Hematopoietic multipotent progenitor cell treated with erythropoietin and hydrocortisone succinate and interleukin-3 and kit ligand, for 17 days (in vitro differentiated cells): Measurements from ENCODE around the gene LSM3.

Source experiments
- DNase-seq: peaks from one replicate; pipeline ENCODE4 v3.0.0-alpha.2; 2015; ENCODE audit warnings: low spot score

LSM3 gene

GRCh38 chr3:14157951-14158350 lies 20.7 kb upstream of the LSM3 start:
- DNase-seq, result no peak

- DNase-seq, result no peak
Observed at GRCh38 chr3:14158370-14158769, 20.2 kb upstream of the LSM3 start.

- no peak for DNase-seq
Observed at GRCh38 chr3:14159426-14159825, 19.2 kb upstream of the LSM3 start.

- DNase-seq, result no peak
Observed at GRCh38 chr3:14161282-14161681, 17.3 kb upstream of the LSM3 start.

- DNase-seq, result no peak
Observed at GRCh38 chr3:14162178-14162577, 16.4 kb upstream of the LSM3 start.

- no peak for DNase-seq
Observed at GRCh38 chr3:14166877-14167603, 11.6 kb upstream of the LSM3 start.

GRCh38 chr3:14169435-14169834 lies 9.2 kb upstream of the LSM3 start:
- no peak for DNase-seq

- no peak for DNase-seq
Observed at GRCh38 chr3:14169871-14170270, 8.7 kb upstream of the LSM3 start.

- DNase-seq, result no peak
Observed at GRCh38 chr3:14170531-14171159, 8.0 kb upstream of the LSM3 start.

GRCh38 chr3:14172496-14172895 lies 6.1 kb upstream of the LSM3 start:
- no peak for DNase-seq

- no peak for DNase-seq
Observed at GRCh38 chr3:14174483-14174882, 4.1 kb upstream of the LSM3 start.

GRCh38 chr3:14175383-14176037 lies 3.1 kb upstream of the LSM3 start:
- no peak for DNase-seq

GRCh38 chr3:14177580-14178246 lies 904 bp upstream of the LSM3 start:
- no peak for DNase-seq

- no peak for DNase-seq
Observed at GRCh38 chr3:14179114-14179465, 473 bp downstream of the LSM3 start.

GRCh38 chr3:14179795-14180194 lies 1.2 kb downstream of the LSM3 start:
- DNase-seq, result no peak

GRCh38 chr3:14181253-14181652 lies 2.6 kb downstream of the LSM3 start:
- no peak for DNase-seq

- DNase-seq, result no peak
Observed at GRCh38 chr3:14183015-14183577, 4.5 kb downstream of the LSM3 start.

GRCh38 chr3:14186854-14187458 lies 8.3 kb downstream of the LSM3 start:
- no peak for DNase-seq

GRCh38 chr3:14188041-14188754 lies 9.6 kb downstream of the LSM3 start:
- DNase-seq, result no peak

GRCh38 chr3:14194865-14195264 lies 16.2 kb downstream of the LSM3 start:
- DNase-seq, result no peak

- DNase-seq, result no peak
Observed at GRCh38 chr3:14199641-14200040, 21.0 kb downstream of the LSM3 start.

GRCh38 chr3:14200276-14200675 lies 21.7 kb downstream of the LSM3 start:
- no peak for DNase-seq
